ENCODE measurements around the gene ARVCF. TPM values are rescaled to one million over a fixed set of nuclear protein-coding genes. Genes with fewer than 3 reads are reported as not detected.
A peak's percentile ranks its signal among the peaks of the same experiment; 100 is the strongest.

The ARVCF gene
- total RNA-seq, 4 donors from 2014 or later: 32.5 to 61.5 (median 39.5) TPM

DNA sequence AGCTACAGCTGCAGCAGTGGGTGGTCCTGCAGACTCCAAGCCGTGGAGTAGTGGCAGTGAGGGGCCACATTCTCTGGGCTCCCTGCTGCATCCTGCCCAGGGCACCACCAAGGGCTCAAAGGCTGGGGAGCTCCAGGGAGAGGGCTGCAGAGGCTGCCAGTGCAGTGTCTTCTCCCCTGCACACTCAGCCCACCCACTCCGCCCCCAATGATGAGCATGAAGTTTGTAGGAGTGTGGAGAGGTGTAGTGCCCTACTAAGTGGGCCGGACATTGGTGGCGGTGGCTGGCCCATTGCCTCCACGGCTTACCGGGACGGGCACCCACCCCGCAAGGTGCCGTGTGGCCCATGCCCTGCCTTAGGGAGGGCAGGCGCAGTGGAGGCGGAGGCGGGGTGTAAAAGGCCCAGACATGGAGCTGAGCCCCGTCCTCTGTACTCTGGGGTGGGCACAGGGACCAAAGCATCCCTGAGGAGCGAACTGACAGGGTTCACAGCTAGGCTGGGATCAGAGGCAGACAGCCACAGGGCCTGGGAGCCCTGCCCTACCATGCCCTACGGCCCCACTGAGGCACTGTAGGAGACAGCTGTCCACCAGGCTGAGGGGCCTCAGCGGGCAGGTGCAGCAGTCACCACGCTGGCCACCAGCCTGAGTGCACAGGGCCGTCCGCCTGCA is 18.9 kb downstream of the ARVCF start:
- Histone ChIP-seq H3K9me3 (no peaks in the 10 kb centered on the region), H3K4me3 (no peak overlapping the region), H3K27me3 (no peaks in the 10 kb centered on the region), H3K27ac (peak overlapping the region in 1 of 4 donors; percentile 54), H3K36me3 (no peaks in the 10 kb centered on the region), H3K4me1 (peaks cover 0 to 91% (median 36%) of the 10 kb centered on the region in 3 donors)
- TF ChIP-seq, protein P1, sequence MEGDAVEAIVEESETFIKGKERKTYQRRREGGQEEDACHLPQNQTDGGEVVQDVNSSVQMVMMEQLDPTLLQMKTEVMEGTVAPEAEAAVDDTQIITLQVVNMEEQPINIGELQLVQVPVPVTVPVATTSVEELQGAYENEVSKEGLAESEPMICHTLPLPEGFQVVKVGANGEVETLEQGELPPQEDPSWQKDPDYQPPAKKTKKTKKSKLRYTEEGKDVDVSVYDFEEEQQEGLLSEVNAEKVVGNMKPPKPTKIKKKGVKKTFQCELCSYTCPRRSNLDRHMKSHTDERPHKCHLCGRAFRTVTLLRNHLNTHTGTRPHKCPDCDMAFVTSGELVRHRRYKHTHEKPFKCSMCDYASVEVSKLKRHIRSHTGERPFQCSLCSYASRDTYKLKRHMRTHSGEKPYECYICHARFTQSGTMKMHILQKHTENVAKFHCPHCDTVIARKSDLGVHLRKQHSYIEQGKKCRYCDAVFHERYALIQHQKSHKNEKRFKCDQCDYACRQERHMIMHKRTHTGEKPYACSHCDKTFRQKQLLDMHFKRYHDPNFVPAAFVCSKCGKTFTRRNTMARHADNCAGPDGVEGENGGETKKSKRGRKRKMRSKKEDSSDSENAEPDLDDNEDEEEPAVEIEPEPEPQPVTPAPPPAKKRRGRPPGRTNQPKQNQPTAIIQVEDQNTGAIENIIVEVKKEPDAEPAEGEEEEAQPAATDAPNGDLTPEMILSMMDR (IDR thresholded peaks at IDR 0.05): no peak
- TF ChIP-seq POLR2AphosphoS5 (IDR thresholded peaks at IDR 0.05) (no peak), POLR2A (IDR thresholded peaks at IDR 0.05) (no peak), EP300 (IDR thresholded peaks at IDR 0.05) (no peak)
- no peak for ATAC-seq
- no CpG with 5 or more reads among the region's 19 CpGs for WGBS, 2 donors (ENCODE audit: low coverage in 1 of 2)

- no peak overlapping the region for H3K4me3 ChIP-seq
- H3K4me1 ChIP-seq: peaks cover 0 to 95% (median 44%) of the 10 kb centered on the region in 3 donors
- WGBS, 2 donors (ENCODE audit: low coverage in 1 of 2): 93% methylated on average over 5 of the region's 12 CpGs; no CpG with 5 or more reads in 1 of the 2 donors
- no peaks in the 10 kb centered on the region for H3K27me3 ChIP-seq
- peak overlapping the region in 3 of 4 donors; percentile 47 to 81 (median 81) for H3K27ac ChIP-seq
- H3K9me3 ChIP-seq: no peaks in the 10 kb centered on the region
- no peak for ATAC-seq
- TF ChIP-seq, protein P1 (IDR thresholded peaks at IDR 0.05): no peak
- no peak for TF ChIP-seq POLR2A (IDR thresholded peaks at IDR 0.05)
- no peaks in the 10 kb centered on the region for H3K36me3 ChIP-seq
These were observed 19.8 kb downstream of the ARVCF start for GRCh38 chr22:19996694-19997384.

DNA sequence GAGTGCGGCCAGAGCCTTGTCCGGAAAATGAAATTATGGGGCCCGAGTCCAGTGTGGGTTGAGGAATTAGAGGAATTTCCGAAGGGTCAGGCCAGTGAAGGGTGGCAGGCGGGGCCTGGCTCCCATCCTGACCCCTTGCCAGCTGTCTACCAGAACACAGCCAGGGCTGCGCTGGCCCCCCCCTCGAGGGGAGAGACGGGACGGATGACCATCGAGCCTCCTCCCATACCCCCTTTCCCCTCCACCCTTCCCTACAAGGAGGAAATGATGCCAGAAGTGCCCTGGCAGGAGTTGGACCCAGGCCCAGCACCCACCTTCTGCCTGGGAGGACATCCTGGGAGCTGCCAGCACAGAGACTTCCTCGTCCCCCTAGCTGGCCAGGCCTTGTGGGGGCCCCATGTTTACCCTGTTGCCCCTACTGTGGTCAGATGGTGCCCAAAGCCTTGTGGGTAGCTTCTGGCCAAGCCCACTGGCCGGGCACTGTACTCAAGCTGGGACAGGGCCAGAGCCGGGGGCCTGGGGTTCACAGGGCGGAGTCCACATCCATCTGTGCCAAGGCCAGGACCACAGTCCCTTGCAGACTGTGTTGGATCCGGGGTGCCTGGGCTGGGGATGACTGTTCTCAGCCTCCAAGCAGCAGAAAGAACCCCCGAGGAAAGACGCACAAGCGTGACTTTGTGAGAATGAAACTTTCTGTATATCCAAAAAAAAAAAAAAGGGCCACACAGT is 20.8 kb downstream of the ARVCF start:
- peak overlapping the region in 1 of 2 donors; percentile 4 for H3K4me3 ChIP-seq
- TF ChIP-seq POLR2A (IDR thresholded peaks at IDR 0.05) (no peak), POLR2AphosphoS5 (IDR thresholded peaks at IDR 0.05) (peak; percentile 83), EP300 (IDR thresholded peaks at IDR 0.05) (no peak)
- TF ChIP-seq, protein P1 (IDR thresholded peaks at IDR 0.05): no peak
- no peaks in the 10 kb centered on the region for H3K36me3 ChIP-seq
- peaks cover 0 to 95% (median 54%) of the 10 kb centered on the region in 3 donors for H3K4me1 ChIP-seq
- no peaks in the 10 kb centered on the region for H3K27me3 ChIP-seq
- ATAC-seq: peak; percentile 90
- WGBS, 2 donors (ENCODE audit: low coverage in 1 of 2): 47 to 100% methylated on average over 1 to 11 of the region's 18 CpGs
- H3K9me3 ChIP-seq: no peaks in the 10 kb centered on the region
- peak overlapping the region; percentile 19 to 89 (median 81) for H3K27ac ChIP-seq

DNA sequence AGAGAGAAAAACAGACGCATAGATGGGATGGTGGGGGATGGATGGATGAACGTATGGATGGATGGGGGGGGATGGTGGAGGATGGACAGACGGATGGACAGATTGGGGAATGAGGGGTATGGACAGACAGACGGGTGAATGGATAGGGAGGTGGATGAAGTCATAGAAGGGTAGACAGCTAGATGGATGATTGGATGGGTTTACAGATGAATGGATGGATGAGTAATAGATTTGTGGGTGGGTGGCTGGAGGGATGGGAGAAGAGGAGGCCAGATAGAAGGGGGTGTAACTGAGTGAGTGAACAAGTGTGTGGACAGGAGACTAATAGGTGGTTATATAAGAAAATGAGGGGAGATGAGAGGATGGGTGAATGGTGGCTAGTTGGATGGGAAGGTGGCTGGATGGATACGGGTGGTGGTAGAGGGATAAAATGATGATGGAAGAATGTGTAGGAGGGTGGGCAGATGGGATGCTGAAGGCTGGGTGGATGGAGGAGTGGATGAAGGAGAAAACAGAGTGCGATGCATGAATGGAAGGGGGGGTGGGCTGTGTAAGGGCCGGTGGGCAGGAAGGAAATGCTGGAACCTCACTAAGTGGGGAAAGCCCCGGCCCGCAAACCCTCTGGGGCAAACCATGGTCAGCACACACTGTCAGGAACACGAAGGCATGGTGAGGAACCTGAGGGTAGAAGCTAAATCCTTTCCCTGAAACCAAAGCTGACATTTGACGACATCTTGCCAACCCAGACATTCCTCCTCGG is 21.6 kb downstream of the ARVCF start:
- no peaks in the 10 kb centered on the region for H3K9me3 ChIP-seq
- no peaks in the 10 kb centered on the region for H3K27me3 ChIP-seq
- H3K4me3 ChIP-seq: no peak overlapping the region
- peaks cover 0 to 91% (median 51%) of the 10 kb centered on the region in 3 donors for H3K4me1 ChIP-seq
- TF ChIP-seq POLR2A (IDR thresholded peaks at IDR 0.05) (no peak), POLR2AphosphoS5 (IDR thresholded peaks at IDR 0.05) (no peak)
- ATAC-seq: no peak
- no peaks in the 10 kb centered on the region for H3K36me3 ChIP-seq
- WGBS, 2 donors (ENCODE audit: low coverage in 1 of 2): 71 to 77% methylated on average over 7 to 12 of the region's 12 CpGs
- H3K27ac ChIP-seq: peak overlapping the region; percentile 16 to 89 (median 81)

DNA sequence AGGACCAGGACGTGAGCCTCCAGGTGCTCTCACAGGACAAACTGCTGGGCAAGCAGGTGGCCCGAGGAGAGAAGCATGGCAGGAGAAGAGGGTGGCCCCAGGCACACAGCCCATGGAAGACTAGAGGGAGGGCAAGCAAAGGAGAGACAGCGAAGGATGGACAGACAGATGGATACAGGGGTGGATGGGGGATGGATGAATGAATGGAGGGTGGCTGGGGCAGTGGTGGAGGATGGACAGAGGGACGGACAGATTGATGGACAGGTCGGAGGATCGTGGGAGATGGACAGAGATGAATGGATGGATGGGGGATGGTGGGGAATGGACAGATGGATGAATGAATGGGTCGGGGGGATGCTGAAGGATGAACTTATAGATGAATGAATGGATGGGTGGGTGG is 22.7 kb downstream of the ARVCF start:
- Histone ChIP-seq H3K4me3 (no peak overlapping the region), H3K27ac (peak overlapping the region in 3 of 4 donors; percentile 71 to 79 (median 74)), H3K36me3 (no peaks in the 10 kb centered on the region), H3K9me3 (no peaks in the 10 kb centered on the region), H3K4me1 (peaks cover 0 to 80% (median 43%) of the 10 kb centered on the region in 3 donors), H3K27me3 (no peaks in the 10 kb centered on the region)
- no peak for ATAC-seq
- WGBS, 2 donors (ENCODE audit: low coverage in 1 of 2): 89 to 95% methylated on average over 4 to 6 of the region's 7 CpGs
- TF ChIP-seq POLR2AphosphoS5 (IDR thresholded peaks at IDR 0.05): no peak
- no peak for TF ChIP-seq EP300 (IDR thresholded peaks at IDR 0.05)
- TF ChIP-seq POLR2A (IDR thresholded peaks at IDR 0.05): no peak
- TF ChIP-seq, protein P1 (IDR thresholded peaks at IDR 0.05): no peak

All from gastroesophageal sphincter (tissue), 4 donors.